Measurements from ENCODE around the gene C1orf116.

The C1orf116 gene

DNA sequence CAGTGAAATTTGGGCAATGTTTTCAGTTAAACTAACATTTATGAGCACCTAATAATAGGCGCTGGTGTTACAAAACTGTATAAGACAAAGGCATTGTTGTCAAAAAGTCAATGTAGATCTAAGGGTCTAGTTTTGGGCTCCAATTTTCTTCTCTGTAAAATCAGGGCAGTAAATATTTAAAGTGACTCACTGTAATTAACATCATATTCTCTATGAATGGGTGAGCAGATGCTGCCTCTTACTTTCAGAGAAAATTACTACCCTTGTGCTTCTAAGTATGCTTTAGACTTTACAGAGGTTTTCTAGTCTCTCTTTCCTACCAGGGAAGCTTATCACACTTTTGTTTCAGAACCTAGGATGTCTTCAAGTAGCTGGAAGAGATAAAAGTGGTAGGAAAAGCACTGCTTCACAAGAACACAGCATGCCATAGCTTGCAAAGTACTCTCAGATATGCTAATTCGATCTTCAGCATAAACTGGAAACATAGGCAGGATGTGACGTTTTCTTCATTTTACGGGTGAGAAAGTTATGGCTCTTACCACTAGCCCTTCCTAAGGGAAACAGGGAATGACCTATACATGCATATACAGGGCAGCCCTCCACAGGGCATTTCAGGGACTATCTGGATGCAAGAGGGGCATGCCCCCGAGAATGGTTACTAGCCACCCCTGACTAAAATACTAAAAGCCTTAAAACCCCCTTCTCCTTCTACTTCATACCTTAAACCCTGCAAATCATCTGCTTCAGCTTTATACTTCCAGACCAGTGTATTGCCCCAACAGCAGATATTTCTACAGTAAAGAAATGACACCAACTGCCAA is 2.6 kb downstream of the C1orf116 start:
- TF ChIP-seq ESRRG (CRISPR knock-in tag; IDR thresholded peaks at IDR 0.05): no peak
- no peak for TF ChIP-seq SNAI2 (CRISPR knock-in tag; IDR thresholded peaks at IDR 0.05)
- TF ChIP-seq, protein P1, sequence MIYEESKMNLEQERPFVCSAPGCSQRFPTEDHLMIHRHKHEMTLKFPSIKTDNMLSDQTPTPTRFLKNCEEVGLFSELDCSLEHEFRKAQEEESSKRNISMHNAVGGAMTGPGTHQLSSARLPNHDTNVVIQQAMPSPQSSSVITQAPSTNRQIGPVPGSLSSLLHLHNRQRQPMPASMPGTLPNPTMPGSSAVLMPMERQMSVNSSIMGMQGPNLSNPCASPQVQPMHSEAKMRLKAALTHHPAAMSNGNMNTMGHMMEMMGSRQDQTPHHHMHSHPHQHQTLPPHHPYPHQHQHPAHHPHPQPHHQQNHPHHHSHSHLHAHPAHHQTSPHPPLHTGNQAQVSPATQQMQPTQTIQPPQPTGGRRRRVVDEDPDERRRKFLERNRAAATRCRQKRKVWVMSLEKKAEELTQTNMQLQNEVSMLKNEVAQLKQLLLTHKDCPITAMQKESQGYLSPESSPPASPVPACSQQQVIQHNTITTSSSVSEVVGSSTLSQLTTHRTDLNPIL (CRISPR knock-in tag; IDR thresholded peaks at IDR 0.05; ENCODE audit: low read depth): no peak
- no peak for TF ChIP-seq ZFP30 (CRISPR knock-in tag; IDR thresholded peaks at IDR 0.05)
- no peak for TF ChIP-seq ARNTL (CRISPR knock-in tag; IDR thresholded peaks at IDR 0.05; ENCODE audit: borderline replicate concordance, low read depth)
- TF ChIP-seq ZNF8 (CRISPR knock-in tag; IDR thresholded peaks at IDR 0.05): no peak
- TF ChIP-seq CSDC2 (CRISPR knock-in tag; IDR thresholded peaks at IDR 0.05): no peak
- no peak for TF ChIP-seq ZNF565 (CRISPR knock-in tag; conservative IDR thresholded peaks at IDR 0.05; ENCODE audit: low read depth)
- no peak for TF ChIP-seq ZNF70 (CRISPR knock-in tag; IDR thresholded peaks at IDR 0.05)
- TF ChIP-seq BACH2 (CRISPR knock-in tag; IDR thresholded peaks at IDR 0.05; ENCODE audit: borderline replicate concordance): no peak
- TF ChIP-seq, protein P2, sequence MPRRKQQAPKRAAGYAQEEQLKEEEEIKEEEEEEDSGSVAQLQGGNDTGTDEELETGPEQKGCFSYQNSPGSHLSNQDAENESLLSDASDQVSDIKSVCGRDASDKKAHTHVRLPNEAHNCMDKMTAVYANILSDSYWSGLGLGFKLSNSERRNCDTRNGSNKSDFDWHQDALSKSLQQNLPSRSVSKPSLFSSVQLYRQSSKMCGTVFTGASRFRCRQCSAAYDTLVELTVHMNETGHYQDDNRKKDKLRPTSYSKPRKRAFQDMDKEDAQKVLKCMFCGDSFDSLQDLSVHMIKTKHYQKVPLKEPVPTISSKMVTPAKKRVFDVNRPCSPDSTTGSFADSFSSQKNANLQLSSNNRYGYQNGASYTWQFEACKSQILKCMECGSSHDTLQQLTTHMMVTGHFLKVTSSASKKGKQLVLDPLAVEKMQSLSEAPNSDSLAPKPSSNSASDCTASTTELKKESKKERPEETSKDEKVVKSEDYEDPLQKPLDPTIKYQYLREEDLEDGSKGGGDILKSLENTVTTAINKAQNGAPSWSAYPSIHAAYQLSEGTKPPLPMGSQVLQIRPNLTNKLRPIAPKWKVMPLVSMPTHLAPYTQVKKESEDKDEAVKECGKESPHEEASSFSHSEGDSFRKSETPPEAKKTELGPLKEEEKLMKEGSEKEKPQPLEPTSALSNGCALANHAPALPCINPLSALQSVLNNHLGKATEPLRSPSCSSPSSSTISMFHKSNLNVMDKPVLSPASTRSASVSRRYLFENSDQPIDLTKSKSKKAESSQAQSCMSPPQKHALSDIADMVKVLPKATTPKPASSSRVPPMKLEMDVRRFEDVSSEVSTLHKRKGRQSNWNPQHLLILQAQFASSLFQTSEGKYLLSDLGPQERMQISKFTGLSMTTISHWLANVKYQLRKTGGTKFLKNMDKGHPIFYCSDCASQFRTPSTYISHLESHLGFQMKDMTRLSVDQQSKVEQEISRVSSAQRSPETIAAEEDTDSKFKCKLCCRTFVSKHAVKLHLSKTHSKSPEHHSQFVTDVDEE (CRISPR knock-in tag; IDR thresholded peaks at IDR 0.05): no peak
- TF ChIP-seq ZC3H10 (CRISPR knock-in tag; IDR thresholded peaks at IDR 0.05): no peak
- no peak for TF ChIP-seq GLIS3 (CRISPR knock-in tag; IDR thresholded peaks at IDR 0.05)
- TF ChIP-seq TCF4 (CRISPR knock-in tag; IDR thresholded peaks at IDR 0.05; ENCODE audit: borderline replicate concordance): no peak
- TF ChIP-seq ISL1 (CRISPR knock-in tag; IDR thresholded peaks at IDR 0.05): no peak
- ATAC-seq: no peak

DNA sequence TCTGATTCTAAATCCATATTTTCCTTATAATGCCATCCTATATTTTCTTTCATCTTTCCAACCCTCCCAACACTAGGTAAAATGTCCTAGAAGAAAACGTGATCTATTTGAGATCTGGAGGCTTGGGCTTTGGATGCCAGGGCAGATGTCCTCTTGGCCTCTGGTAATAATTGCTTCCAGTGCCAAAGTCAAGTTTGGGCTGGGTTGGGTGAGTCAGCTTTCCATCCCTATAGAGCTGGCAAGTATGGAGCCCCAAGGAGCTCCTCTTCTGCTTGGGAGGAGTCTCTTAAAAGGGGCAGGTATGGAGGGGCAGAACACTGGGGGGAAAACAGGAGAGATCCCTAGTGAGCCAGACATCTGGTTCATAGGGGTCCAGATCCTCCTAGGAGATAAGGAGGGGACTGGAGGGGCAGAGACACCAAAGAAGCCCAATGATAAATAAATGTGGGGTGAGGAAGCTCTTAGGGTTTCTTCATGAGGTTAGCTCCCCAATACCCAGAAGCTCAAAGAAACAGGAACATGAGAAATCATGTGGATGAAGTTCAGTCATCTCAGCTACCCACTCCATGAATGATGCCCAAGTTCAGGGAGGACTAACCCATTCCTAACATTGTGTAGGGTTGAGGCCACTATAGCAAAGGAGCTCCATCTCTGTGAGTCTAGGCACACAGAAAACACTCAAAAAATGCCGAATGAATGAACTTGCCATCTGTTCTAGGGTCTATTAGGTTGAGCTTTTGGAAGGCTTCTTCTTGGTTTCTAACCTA is 3.5 kb downstream of the C1orf116 start:
- TF ChIP-seq, protein P3, sequence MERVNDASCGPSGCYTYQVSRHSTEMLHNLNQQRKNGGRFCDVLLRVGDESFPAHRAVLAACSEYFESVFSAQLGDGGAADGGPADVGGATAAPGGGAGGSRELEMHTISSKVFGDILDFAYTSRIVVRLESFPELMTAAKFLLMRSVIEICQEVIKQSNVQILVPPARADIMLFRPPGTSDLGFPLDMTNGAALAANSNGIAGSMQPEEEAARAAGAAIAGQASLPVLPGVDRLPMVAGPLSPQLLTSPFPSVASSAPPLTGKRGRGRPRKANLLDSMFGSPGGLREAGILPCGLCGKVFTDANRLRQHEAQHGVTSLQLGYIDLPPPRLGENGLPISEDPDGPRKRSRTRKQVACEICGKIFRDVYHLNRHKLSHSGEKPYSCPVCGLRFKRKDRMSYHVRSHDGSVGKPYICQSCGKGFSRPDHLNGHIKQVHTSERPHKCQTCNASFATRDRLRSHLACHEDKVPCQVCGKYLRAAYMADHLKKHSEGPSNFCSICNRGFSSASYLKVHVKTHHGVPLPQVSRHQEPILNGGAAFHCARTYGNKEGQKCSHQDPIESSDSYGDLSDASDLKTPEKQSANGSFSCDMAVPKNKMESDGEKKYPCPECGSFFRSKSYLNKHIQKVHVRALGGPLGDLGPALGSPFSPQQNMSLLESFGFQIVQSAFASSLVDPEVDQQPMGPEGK (CRISPR knock-in tag; IDR thresholded peaks at IDR 0.05; ENCODE audit: borderline replicate concordance): no peak
- TF ChIP-seq GLIS3 (CRISPR knock-in tag; IDR thresholded peaks at IDR 0.05) (no peak), ISL1 (CRISPR knock-in tag; IDR thresholded peaks at IDR 0.05) (no peak), SNAI2 (CRISPR knock-in tag; IDR thresholded peaks at IDR 0.05) (no peak), TCF4 (CRISPR knock-in tag; IDR thresholded peaks at IDR 0.05; ENCODE audit: borderline replicate concordance) (no peak), RARB (CRISPR knock-in tag; IDR thresholded peaks at IDR 0.05) (no peak), ZFP3 (CRISPR knock-in tag; IDR thresholded peaks at IDR 0.05) (no peak)
- TF ChIP-seq, protein P2 (CRISPR knock-in tag; IDR thresholded peaks at IDR 0.05): no peak
- TF ChIP-seq, protein P1 (CRISPR knock-in tag; IDR thresholded peaks at IDR 0.05; ENCODE audit: low read depth): no peak
- TF ChIP-seq, protein P4, sequence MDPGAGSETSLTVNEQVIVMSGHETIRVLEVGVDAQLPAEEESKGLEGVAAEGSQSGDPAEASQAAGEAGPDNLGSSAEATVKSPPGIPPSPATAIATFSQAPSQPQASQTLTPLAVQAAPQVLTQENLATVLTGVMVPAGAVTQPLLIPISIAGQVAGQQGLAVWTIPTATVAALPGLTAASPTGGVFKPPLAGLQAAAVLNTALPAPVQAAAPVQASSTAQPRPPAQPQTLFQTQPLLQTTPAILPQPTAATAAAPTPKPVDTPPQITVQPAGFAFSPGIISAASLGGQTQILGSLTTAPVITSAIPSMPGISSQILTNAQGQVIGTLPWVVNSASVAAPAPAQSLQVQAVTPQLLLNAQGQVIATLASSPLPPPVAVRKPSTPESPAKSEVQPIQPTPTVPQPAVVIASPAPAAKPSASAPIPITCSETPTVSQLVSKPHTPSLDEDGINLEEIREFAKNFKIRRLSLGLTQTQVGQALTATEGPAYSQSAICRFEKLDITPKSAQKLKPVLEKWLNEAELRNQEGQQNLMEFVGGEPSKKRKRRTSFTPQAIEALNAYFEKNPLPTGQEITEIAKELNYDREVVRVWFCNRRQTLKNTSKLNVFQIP (CRISPR knock-in tag; IDR thresholded peaks at IDR 0.05; ENCODE audit: borderline replicate concordance, low read depth): no peak
- no peak for ATAC-seq

All from SK-N-SH treated with all-trans-retinoic acid at 6 μM for 48 hours (cell line).